Glomerular endothelial cell (primary cell): ENCODE results near the gene BRIX1. TPM values are rescaled to one million over a fixed set of nuclear protein-coding genes. Genes with fewer than 3 reads are reported as not detected.

ENCODE experiments used
- DNase-seq: peaks from one replicate; pipeline ENCODE4 v3.0.0-alpha.2; 2011; ENCODE audit warnings: low read depth, low spot score; ENCODE audit errors: extremely low read depth
- total RNA-seq: library from RNA; depleted of rRNA; stranded (reverse); fragments of >200 nt; gene quantifications from 2 replicates; pipeline ENCODE4 v1.2.3, GENCODE V29; 2015

The BRIX1 gene, protein sequence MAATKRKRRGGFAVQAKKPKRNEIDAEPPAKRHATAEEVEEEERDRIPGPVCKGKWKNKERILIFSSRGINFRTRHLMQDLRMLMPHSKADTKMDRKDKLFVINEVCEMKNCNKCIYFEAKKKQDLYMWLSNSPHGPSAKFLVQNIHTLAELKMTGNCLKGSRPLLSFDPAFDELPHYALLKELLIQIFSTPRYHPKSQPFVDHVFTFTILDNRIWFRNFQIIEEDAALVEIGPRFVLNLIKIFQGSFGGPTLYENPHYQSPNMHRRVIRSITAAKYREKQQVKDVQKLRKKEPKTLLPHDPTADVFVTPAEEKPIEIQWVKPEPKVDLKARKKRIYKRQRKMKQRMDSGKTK
- total RNA-seq: 18.5 and 18.7 TPM in 2 replicates

GRCh38 chr5:34915139-34915855 lies at the start of gene BRIX1, which contains the start of gene RAD1:
Gene BRIX1, plus strand, starts transcription at chr5:34915711. Its CDS starts 28 bp downstream, at chr5:34915739.
Gene RAD1, minus strand, starts transcription at chr5:34915504. Its CDS starts 612 bp downstream, at chr5:34914892.
- DNase-seq: peak; percentile 83

GRCh38 chr5:34866989-34867471 lies 48.5 kb upstream of the BRIX1 start:
- DNase-seq: no peak

- DNase-seq: no peak
Observed at GRCh38 chr5:34867660-34868059, 47.9 kb upstream of the BRIX1 start.

GRCh38 chr5:34868791-34869190 lies 46.7 kb upstream of the BRIX1 start:
- DNase-seq: no peak

GRCh38 chr5:34869256-34869655 lies 46.3 kb upstream of the BRIX1 start:
- DNase-seq: no peak

- no peak for DNase-seq
Observed at GRCh38 chr5:34870382-34870781, 45.1 kb upstream of the BRIX1 start.

DNA sequence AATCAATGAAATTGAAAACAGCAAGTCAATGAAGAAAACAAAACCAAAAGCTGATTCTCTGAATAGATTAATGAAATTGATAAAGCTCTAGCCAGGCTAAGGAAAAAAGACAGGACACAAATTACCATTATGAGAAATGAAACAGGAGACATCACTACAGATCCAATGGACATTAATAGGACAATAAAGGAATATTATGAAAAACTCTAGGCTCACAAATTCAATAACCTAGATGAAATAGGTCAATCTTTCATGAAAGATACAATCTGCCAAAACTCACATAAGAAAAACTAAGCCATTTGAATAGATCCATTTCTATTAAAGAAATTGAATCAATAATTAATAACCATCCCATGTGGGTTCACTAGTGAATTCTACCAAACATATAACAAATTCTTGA lies 39.2 kb upstream of the BRIX1 start:
- DNase-seq: no peak

DNA sequence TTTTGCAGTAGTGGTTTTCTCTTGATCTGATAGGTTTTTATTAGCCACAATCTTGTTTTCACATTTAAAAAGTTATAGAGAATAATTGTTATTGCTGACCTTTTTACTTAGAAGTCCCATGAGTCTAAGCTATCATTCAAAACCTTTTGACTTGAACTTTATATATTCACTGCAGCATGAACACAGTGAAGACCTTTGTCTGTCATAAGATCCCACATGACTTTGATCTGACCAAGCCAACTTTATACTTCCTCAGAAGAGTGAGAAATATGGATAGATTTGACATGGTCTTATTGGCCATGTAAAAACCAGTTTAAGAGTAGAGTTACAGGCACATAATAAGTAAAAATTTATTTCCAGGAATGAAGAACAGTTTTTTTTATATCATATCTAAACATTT lies 34.3 kb upstream of the BRIX1 start:
- no peak for DNase-seq

DNA sequence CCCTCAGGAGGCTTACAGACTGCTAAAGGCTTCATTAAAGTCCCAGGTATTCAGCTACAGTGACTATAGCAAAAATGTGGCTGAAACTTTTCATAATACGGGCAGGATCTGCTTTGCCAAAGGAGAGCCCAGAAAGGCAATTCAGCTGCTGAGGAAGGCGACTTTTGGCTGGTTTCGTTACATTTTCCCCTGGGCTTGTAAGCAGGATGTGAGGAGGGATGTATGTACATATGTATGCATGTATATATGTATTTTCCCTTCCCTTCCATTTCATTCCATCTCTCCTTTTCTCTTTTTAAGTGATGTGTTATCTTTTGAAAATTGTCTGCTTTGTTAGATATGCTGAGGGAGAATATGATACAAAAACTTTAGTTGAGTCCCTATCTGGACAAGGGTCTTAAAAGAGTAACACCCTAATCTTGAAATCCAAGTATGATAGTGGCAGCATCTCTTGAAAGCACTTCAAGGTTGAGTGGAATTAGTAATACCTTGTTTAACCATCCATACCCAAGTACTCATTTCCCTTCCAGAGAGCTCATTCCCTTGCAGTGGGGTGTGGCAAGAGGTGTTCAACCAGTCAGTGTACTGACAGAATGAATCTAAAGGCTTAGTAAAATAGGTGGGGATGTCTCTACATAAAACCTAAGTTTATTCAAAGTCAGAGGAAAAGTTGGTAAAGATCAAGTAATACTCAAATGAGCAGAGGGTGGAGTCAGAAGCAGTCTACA lies 29.0 kb upstream of the BRIX1 start:
- no peak for DNase-seq

GRCh38 chr5:34889394-34889793 lies 26.1 kb upstream of the BRIX1 start:
- DNase-seq: no peak

GRCh38 chr5:34891981-34892380 lies 23.5 kb upstream of the BRIX1 start:
- DNase-seq: no peak

DNA sequence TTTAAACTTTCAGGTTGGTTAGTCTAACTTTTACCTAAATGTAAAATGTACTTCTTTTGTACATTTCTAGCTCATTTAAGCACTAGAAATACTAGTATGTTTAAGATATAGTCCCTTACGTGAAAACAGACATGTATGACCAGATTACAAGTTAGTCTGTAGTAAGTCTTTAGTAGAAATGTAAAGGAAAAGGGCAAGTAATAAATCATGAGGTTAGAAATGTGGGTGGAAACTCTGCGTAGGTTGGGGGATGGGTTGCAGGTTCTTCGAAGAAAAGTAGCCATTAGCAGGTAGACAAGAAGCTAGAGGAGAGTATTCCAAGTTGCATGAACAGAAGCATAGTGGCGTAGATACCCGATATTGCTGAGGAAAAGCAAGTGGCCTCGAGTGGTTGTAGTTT lies 23.1 kb upstream of the BRIX1 start:
- DNase-seq: no peak

DNA sequence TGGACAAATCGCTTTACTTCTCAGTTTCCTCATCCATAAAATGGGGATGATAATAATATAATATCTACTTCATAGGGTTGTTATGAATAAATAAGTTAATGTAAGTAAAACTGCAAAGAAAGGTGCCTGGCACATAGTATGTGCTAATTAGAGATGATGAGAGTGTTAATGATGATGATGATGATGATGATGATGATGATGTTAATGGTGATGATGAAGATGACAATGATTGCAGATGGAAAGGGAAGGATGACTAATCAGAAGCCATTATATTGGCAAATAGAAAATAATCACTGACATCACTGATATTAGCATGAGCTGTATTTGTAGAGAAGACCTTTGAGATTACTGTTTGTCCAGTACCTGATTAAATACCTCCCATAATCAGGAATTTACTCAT lies 20.8 kb upstream of the BRIX1 start:
- no peak for DNase-seq

DNA sequence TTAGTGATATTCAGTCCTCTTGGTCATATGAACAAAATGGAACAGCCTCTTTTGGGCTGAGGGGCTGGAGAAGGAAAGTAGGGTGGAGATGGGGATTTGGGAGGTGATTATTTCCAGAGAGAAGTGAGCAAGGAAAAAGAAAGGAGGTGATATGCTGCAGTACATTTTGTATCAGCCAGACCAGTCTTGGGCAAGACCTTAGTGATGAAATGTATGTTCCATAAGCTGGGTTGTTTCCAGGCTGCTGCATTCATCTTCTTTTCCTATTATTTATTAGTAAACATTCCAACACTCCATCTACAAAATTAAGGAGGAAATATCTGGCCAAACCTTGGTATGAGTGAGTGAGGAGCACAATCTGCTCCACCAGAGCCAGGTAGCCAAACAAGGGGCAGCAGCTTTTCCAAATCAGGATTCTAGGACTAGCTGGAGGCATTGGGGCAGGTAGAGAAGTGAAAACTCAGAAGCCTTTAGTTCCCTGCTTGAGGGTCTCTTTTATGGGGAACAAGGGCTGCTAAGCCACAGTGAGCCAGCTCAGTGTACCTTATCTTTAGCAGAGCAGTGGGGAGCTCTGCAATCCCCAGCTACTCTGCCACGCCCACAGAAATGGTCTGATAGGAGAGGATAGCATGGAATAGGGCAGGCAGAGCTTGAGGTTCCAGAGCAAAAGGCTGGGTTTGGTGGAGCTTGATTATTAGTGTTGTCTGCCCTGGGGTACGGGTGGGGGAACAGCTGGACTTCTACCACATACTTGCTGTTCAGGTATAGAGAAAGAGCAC lies 19.7 kb upstream of the BRIX1 start:
- DNase-seq: no peak

- no peak for DNase-seq
Observed at GRCh38 chr5:34897646-34898045, 17.9 kb upstream of the BRIX1 start.

- peak; percentile 45 for DNase-seq
Observed at GRCh38 chr5:34898258-34898895, 17.1 kb upstream of the BRIX1 start.

- DNase-seq: no peak
Observed at GRCh38 chr5:34899066-34899465, 16.4 kb upstream of the BRIX1 start.

DNA sequence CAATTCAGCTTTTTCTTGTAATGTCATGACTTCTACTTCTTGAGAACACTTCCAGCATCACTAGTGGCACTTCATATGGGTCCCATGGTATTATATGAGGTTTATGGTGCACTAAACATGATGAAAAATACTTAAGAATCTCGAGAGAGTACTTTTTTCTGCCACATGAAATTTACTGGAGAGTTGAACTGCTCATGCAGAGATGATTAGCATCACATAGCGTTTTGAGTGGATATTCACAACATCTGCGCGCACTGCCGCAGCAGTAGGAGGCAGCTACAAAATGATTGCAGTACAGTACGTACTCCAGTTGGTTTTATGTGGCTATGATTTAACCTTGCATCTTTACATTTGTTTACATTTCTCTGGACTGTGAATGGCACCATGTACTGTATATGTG lies 14.9 kb upstream of the BRIX1 start:
- DNase-seq: no peak

- no peak for DNase-seq
Observed at GRCh38 chr5:34903260-34903659, 12.3 kb upstream of the BRIX1 start.

GRCh38 chr5:34905564-34905963 lies 9.9 kb upstream of the BRIX1 start:
- no peak for DNase-seq
